Muscle layer of duodenum (tissue), 2 donors: ENCODE data around the gene IFFO2.

Source experiments
- H3K27ac ChIP-seq: one replicate; pipeline ENCODE4 v1.7.0; 2013; ENCODE audit warnings: mild to moderate bottlenecking, low read length
- H3K27me3 ChIP-seq: one replicate; pipeline ENCODE4 v1.7.0; 2013; ENCODE audit warnings: low read depth, mild to moderate bottlenecking, control low read depth, low read length
- H3K36me3 ChIP-seq, 2 donors: one replicate each; pipeline ENCODE4 v1.7.0; 2013; ENCODE audit warnings: low read length in 2 of 2, control low read depth in 1 of 2, mild to moderate bottlenecking in 1 of 2; ENCODE audit not compliant: insufficient read depth in 2 of 2, control insufficient read depth in 1 of 2
- H3K4me1 ChIP-seq, 2 donors: one replicate each; pipeline ENCODE4 v1.7.0; 2013; ENCODE audit warnings: low read length in 2 of 2, mild to moderate bottlenecking in 2 of 2, control low read depth in 1 of 2, moderate library complexity in 1 of 2; ENCODE audit not compliant: insufficient read depth in 2 of 2, control insufficient read depth in 1 of 2
- H3K4me3 ChIP-seq, 2 donors: one replicate each; pipeline ENCODE4 v1.7.0; 2013; ENCODE audit warnings: low read length in 2 of 2, low read depth in 1 of 2, mild to moderate bottlenecking in 1 of 2
- H3K9me3 ChIP-seq, 2 donors: one replicate each; pipeline ENCODE4 v1.7.0; 2013; ENCODE audit warnings: low read length in 2 of 2, control low read depth in 1 of 2, mild to moderate bottlenecking in 1 of 2; ENCODE audit not compliant: control insufficient read depth in 1 of 2
- donor health status: healthy.

IFFO2 gene

GRCh38 chr1:18970762-18971161, 14.3 kb upstream of the IFFO2 start:
- Histone ChIP-seq H3K27ac (no peak overlapping the region), H3K27me3 (no peaks in the 10 kb centered on the region), H3K4me3 (no peak overlapping the region), H3K9me3 (no peaks in the 10 kb centered on the region), H3K36me3 (no peaks in the 10 kb centered on the region), H3K4me1 (no peaks in the 10 kb centered on the region)

- no peak overlapping the region for H3K27ac ChIP-seq
- no peaks in the 10 kb centered on the region for H3K4me1 ChIP-seq
- H3K9me3 ChIP-seq, result no peaks in the 10 kb centered on the region
- H3K36me3 ChIP-seq, result no peaks in the 10 kb centered on the region
- H3K27me3 ChIP-seq, result no peaks in the 10 kb centered on the region
- H3K4me3 ChIP-seq, result no peak overlapping the region
Observed at GRCh38 chr1:18970358-18970757, 13.9 kb upstream of the IFFO2 start.

- Histone ChIP-seq H3K27me3 (no peaks in the 10 kb centered on the region), H3K27ac (no peak overlapping the region), H3K4me3 (no peak overlapping the region), H3K36me3 (no peaks in the 10 kb centered on the region), H3K9me3 (no peaks in the 10 kb centered on the region), H3K4me1 (peaks cover 0 to 5% of the 10 kb centered on the region in 2 donors)
Observed at GRCh38 chr1:18967066-18967690, 10.7 kb upstream of the IFFO2 start.

- Histone ChIP-seq H3K27me3 (no peaks in the 10 kb centered on the region), H3K27ac (no peak overlapping the region), H3K36me3 (no peaks in the 10 kb centered on the region), H3K9me3 (no peaks in the 10 kb centered on the region), H3K4me3 (no peak overlapping the region), H3K4me1 (peaks cover 0 to 5% of the 10 kb centered on the region in 2 donors)
Observed at GRCh38 chr1:18965206-18966173, 9.0 kb upstream of the IFFO2 start.

GRCh38 chr1:18963968-18964367, 7.5 kb upstream of the IFFO2 start:
- Histone ChIP-seq H3K4me3 (no peak overlapping the region), H3K27me3 (no peaks in the 10 kb centered on the region), H3K36me3 (no peaks in the 10 kb centered on the region), H3K27ac (no peak overlapping the region), H3K4me1 (peaks cover 0 to 5% of the 10 kb centered on the region in 2 donors), H3K9me3 (no peaks in the 10 kb centered on the region)

GRCh38 chr1:18962855-18963737, 6.6 kb upstream of the IFFO2 start:
- peaks cover 0 to 5% of the 10 kb centered on the region in 2 donors for H3K4me1 ChIP-seq

GRCh38 chr1:18962121-18962721, 5.7 kb upstream of the IFFO2 start:
- Histone ChIP-seq H3K36me3 (no peaks in the 10 kb centered on the region), H3K9me3 (no peaks in the 10 kb centered on the region), H3K27ac (no peak overlapping the region), H3K4me3 (no peak overlapping the region), H3K27me3 (no peaks in the 10 kb centered on the region), H3K4me1 (peaks cover 4 to 7% of the 10 kb centered on the region in 2 donors)

More at GRCh38 chr1:18962855-18963737, 6.6 kb upstream of the IFFO2 start:
- Histone ChIP-seq H3K36me3 (no peaks in the 10 kb centered on the region), H3K9me3 (no peaks in the 10 kb centered on the region), H3K4me3 (no peak overlapping the region), H3K27me3 (no peaks in the 10 kb centered on the region), H3K27ac (no peak overlapping the region)

GRCh38 chr1:18960821-18961220, 4.3 kb upstream of the IFFO2 start:
- Histone ChIP-seq H3K9me3 (no peaks in the 10 kb centered on the region), H3K27me3 (no peaks in the 10 kb centered on the region), H3K27ac (no peak overlapping the region), H3K4me1 (peaks cover 7 to 10% of the 10 kb centered on the region in 2 donors), H3K4me3 (no peak overlapping the region), H3K36me3 (no peaks in the 10 kb centered on the region)

GRCh38 chr1:18960409-18960808, 3.9 kb upstream of the IFFO2 start:
- no peaks in the 10 kb centered on the region for H3K27me3 ChIP-seq
- H3K9me3 ChIP-seq, result no peaks in the 10 kb centered on the region
- no peaks in the 10 kb centered on the region for H3K36me3 ChIP-seq
- H3K4me1 ChIP-seq, result peaks cover 7 to 10% of the 10 kb centered on the region in 2 donors
- no peak overlapping the region for H3K27ac ChIP-seq
- no peak overlapping the region for H3K4me3 ChIP-seq

- Histone ChIP-seq H3K4me3 (no peak overlapping the region), H3K27ac (no peak overlapping the region), H3K9me3 (no peaks in the 10 kb centered on the region), H3K36me3 (no peaks in the 10 kb centered on the region), H3K4me1 (peaks cover 8 to 10% of the 10 kb centered on the region in 2 donors), H3K27me3 (no peaks in the 10 kb centered on the region)
Observed at GRCh38 chr1:18959591-18959990, 3.1 kb upstream of the IFFO2 start.
